ENCODE results near the gene CAMTA1. TPM values are rescaled to one million over a fixed set of nuclear protein-coding genes. Genes with fewer than 3 reads are reported as not detected.

The CAMTA1 gene
- total RNA-seq, 1 donor from 2014 or later: 47.9 TPM

DNA sequence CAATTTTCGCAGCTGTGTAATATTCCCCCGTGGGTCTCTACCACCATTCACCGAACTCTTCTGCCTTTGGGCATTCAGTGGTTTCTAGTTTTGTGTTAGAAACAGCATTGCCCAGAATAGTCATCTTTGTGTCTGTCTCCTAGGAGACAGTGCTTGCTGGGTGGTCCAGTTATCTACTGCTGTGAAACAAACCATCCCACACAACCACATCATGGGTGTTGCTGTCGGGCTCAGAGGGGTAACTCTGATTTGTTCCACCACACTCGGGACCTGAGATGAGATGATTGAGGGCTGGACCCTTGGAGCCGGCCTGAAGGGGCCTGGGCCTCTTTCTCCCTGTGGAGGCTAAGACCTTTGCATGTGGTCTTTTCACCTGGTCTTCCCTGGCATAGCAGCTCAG lies 558.6 kb downstream of the CAMTA1 start:
- Histone ChIP-seq H3K27me3 (ENCODE audit: low read depth) (no peaks in the 10 kb centered on the region), H3K9me3 (no peaks in the 10 kb centered on the region), H3K27ac (no peak overlapping the region), H3K36me3 (no peaks in the 10 kb centered on the region), H3K4me1 (no peaks in the 10 kb centered on the region), H3K4me3 (no peak overlapping the region)
- DNase-seq (no peak), ATAC-seq (no peak)
- intact Hi-C loops (cut with DNase I): no loop called here
- TF ChIP-seq, protein P1, sequence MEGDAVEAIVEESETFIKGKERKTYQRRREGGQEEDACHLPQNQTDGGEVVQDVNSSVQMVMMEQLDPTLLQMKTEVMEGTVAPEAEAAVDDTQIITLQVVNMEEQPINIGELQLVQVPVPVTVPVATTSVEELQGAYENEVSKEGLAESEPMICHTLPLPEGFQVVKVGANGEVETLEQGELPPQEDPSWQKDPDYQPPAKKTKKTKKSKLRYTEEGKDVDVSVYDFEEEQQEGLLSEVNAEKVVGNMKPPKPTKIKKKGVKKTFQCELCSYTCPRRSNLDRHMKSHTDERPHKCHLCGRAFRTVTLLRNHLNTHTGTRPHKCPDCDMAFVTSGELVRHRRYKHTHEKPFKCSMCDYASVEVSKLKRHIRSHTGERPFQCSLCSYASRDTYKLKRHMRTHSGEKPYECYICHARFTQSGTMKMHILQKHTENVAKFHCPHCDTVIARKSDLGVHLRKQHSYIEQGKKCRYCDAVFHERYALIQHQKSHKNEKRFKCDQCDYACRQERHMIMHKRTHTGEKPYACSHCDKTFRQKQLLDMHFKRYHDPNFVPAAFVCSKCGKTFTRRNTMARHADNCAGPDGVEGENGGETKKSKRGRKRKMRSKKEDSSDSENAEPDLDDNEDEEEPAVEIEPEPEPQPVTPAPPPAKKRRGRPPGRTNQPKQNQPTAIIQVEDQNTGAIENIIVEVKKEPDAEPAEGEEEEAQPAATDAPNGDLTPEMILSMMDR (IDR thresholded peaks at IDR 0.05): no peak

DNA sequence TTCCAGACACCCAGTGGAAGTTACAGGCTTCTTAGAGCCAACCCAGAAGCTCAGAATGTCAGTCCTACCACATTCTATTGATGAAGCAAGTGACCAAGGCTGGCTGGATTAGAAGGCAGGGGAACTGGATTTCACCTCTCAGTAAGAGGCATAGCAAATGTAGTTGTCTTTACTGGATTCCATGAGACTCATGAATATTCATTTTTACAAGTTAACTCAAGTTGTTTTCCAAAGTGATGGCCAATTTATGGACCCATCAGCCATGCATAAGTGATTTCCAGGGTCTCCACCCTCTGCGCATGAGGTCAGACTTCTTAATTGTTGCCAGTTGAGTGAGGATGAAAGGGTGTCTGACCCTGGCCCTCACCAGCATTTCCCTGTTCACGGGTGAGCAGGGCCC lies 559.0 kb downstream of the CAMTA1 start:
- ATAC-seq (no peak), DNase-seq (no peak)
- H3K9me3 ChIP-seq: no peaks in the 10 kb centered on the region
- H3K27ac ChIP-seq: no peak overlapping the region
- intact Hi-C loops (cut with DNase I): no loop called here
- TF ChIP-seq, protein P1 (IDR thresholded peaks at IDR 0.05): no peak
- H3K36me3 ChIP-seq: no peaks in the 10 kb centered on the region
- no peak overlapping the region for H3K4me3 ChIP-seq
- no peaks in the 10 kb centered on the region for H3K4me1 ChIP-seq
- no peaks in the 10 kb centered on the region for H3K27me3 ChIP-seq (ENCODE audit: low read depth)

DNA sequence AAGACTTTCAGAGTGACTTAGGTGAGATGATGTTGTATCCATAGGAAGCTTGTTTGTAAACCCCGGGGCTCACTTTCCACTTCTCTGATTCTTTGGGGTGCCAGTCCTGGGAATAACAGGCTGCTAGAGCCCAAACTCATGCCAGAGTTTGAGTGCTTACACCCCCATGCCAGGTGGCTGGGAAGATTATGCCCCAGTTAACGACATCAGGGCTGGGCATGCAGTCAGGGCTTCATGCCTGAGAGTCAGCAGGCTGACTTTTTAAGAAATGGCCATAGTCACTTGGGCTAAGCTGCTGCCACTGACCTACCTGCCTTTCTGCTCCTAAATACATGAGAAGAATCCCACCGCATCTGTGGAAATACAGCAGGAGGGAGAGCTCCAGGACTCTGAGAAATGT lies 560.3 kb downstream of the CAMTA1 start:
- intact Hi-C loops (cut with DNase I): no loop called here
- no peak for ATAC-seq
- Histone ChIP-seq H3K9me3 (no peaks in the 10 kb centered on the region), H3K27me3 (ENCODE audit: low read depth) (no peaks in the 10 kb centered on the region), H3K4me3 (no peak overlapping the region), H3K27ac (no peak overlapping the region), H3K36me3 (no peaks in the 10 kb centered on the region), H3K4me1 (no peaks in the 10 kb centered on the region)
- TF ChIP-seq, protein P1 (IDR thresholded peaks at IDR 0.05): no peak
- DNase-seq: no peak

DNA sequence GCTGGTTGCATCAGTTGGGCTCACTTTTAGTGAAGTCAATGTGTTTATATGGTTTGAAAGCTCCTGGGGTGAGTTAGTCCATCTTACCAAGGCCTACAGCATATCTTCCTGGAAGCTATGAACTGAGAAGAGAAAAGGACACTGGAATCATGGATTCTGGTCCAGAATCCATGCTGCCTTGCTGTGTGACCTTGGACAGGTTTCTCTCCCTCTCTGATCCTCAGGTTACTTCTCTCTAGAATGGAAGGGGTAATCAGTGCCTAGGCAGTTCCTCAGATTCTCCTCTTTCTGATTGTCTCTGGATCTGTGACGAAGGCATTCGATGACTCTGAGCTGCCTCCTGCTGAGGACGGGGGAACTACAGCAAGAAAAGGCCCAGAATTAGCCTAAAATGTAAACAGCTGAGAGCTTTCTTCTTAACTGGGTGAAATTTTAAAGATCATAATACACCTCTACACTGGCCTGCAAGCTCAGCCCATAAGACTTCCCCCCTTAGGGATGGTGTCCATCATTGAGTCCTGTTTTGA lies 560.9 kb downstream of the CAMTA1 start:
- Histone ChIP-seq H3K9me3 (no peaks in the 10 kb centered on the region), H3K27me3 (ENCODE audit: low read depth) (no peaks in the 10 kb centered on the region), H3K36me3 (no peaks in the 10 kb centered on the region), H3K4me3 (no peak overlapping the region), H3K27ac (no peak overlapping the region), H3K4me1 (no peaks in the 10 kb centered on the region)
- TF ChIP-seq, protein P1 (IDR thresholded peaks at IDR 0.05): no peak
- intact Hi-C loops (cut with DNase I): no loop called here
- DNase-seq (no peak), ATAC-seq (no peak)

DNA sequence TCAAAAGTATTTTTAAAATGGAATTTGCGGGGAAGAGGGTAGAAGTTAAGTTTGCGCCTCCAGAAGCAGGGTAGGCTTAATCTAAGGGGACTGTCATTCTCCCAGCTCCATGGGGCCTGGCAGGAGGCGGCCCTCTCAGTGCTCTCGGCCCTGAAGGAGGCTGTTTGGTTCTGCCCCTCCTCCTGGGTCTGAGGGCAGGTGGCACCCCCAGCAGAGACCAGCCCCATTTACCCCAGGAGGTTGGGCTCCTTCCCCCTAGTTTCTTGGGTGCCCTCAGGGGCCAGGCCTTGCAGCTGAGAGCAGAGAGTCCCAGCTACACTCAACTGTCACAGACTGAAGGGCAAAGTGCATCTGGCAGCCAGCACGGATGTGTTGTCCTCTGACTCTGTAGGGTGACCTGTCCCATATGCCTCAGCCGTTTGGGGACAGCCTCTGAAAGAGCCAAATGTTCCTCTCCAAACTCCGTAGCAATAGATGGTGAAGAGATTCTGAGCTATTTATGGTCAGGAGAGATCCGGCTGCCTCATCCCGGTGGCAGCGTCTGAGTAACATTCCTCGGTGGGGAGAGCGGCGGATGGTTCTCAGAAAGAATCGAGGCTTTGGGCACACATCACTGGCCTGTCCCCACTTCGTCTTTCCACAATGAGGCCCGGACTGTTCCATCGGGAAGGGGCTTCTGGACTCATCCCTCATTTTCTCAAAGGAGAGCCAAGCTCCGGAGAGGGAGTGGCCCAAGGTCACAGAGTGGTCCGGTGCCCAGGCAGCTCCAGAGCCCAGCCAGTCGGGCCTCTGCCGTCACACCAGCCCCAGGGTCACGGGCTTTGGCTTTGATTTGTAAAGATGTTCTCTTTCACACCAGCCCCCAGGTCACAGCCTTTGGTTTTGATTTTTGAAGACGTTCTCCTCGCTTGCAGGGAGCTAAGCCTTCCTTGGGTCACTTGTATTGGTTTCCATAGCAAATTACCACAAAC lies 561.6 kb downstream of the CAMTA1 start:
- Histone ChIP-seq H3K36me3 (no peaks in the 10 kb centered on the region), H3K27ac (no peak overlapping the region), H3K27me3 (ENCODE audit: low read depth) (no peaks in the 10 kb centered on the region), H3K4me1 (no peaks in the 10 kb centered on the region), H3K4me3 (no peak overlapping the region), H3K9me3 (no peaks in the 10 kb centered on the region)
- ATAC-seq (no peak), DNase-seq (no peak)
- intact Hi-C loops (cut with DNase I): no loop called here
- TF ChIP-seq, protein P1 (IDR thresholded peaks at IDR 0.05): no peak

Data from lower lobe of right lung (tissue), 2 donors.